ENCODE data around the gene SHD.

SHD gene

GRCh38 chr19:4301590-4302242 lies 22.6 kb downstream of the SHD start:
- no peak for DNase-seq

- no peak for DNase-seq
Observed at GRCh38 chr19:4302243-4302640, 23.2 kb downstream of the SHD start, which contains the start of gene TMIGD2. TMIGD2 (minus strand) TSS chr19:4302389; CDS start chr19:4302385, 4 bp downstream.

- no peak for DNase-seq
Observed at GRCh38 chr19:4303819-4304537, 24.9 kb downstream of the SHD start.

- DNase-seq: peak; percentile 57
Observed at GRCh38 chr19:4304538-4305256, 25.6 kb downstream of the SHD start, which contains the start of gene FSD1. FSD1 (plus strand) TSS chr19:4304598; CDS start chr19:4304747, 149 bp downstream.

GRCh38 chr19:4305257-4305612 lies 26.2 kb downstream of the SHD start:
- no peak for DNase-seq

- DNase-seq: no peak
Observed at GRCh38 chr19:4305659-4306058, 26.6 kb downstream of the SHD start.

GRCh38 chr19:4310247-4311121 lies 31.4 kb downstream of the SHD start:
- DNase-seq: no peak

GRCh38 chr19:4313847-4314490 lies 34.9 kb downstream of the SHD start:
- DNase-seq: no peak

- no peak for DNase-seq
Observed at GRCh38 chr19:4316956-4317355, 37.9 kb downstream of the SHD start.

GRCh38 chr19:4318460-4318859 lies 39.4 kb downstream of the SHD start:
- no peak for DNase-seq

- DNase-seq: no peak
Observed at GRCh38 chr19:4319067-4319718, 40.1 kb downstream of the SHD start.

- no peak for DNase-seq
Observed at GRCh38 chr19:4320419-4320818, 41.4 kb downstream of the SHD start.

GRCh38 chr19:4322942-4323665 lies 44.0 kb downstream of the SHD start:
- no peak for DNase-seq

GRCh38 chr19:4323692-4324091 lies 44.6 kb downstream of the SHD start:
- DNase-seq: no peak

GRCh38 chr19:4324228-4324627 lies 45.2 kb downstream of the SHD start:
- no peak for DNase-seq

GRCh38 chr19:4326215-4326836 lies 47.3 kb downstream of the SHD start:
- DNase-seq: no peak

- DNase-seq: no peak
Observed at GRCh38 chr19:4326837-4327251, 47.8 kb downstream of the SHD start.

GRCh38 chr19:4327252-4327876 lies 48.3 kb downstream of the SHD start:
- DNase-seq: peak; percentile 24

- DNase-seq: no peak
Observed at GRCh38 chr19:4327877-4328242, 48.8 kb downstream of the SHD start.

All from HCEC 1CT (cell line).